HepG2 (cell line): ENCODE measurements around the gene SP3. TPM values are rescaled to one million over a fixed set of nuclear protein-coding genes. Genes with fewer than 3 reads are reported as not detected.

Experiments
- CHCHD3 ChIP-seq: sonication (generic); formaldehyde crosslinking; IDR thresholded peaks from 2 replicates; pipeline ENCODE4 v1.8.0; 2022; ENCODE audit warnings: mild to moderate bottlenecking, missing genetic modification reagents, moderate library complexity
- HHEX ChIP-seq: IDR thresholded peaks from 2 replicates; pipeline ENCODE4 v1.6.1; 2016; ENCODE audit warnings: control low read depth
- IKZF5 ChIP-seq: IDR thresholded peaks from 2 replicates; pipeline ENCODE4 v1.6.1; 2018; ENCODE audit warnings: missing genetic modification reagents, mild to moderate bottlenecking, missing compliant biosample characterization
- MYNN ChIP-seq: sonication (generic); formaldehyde crosslinking; IDR thresholded peaks from 2 replicates; pipeline ENCODE4 v1.4.0; 2020; ENCODE audit warnings: mild to moderate bottlenecking, low read depth, missing genetic modification reagents
- POLR2A ChIP-seq, 2 experiments: IDR thresholded peaks; 2 replicates each; pipeline ENCODE4 v1.6.1; 2011; ENCODE audit warnings: low read depth in 2 of 2, low read length in 2 of 2, mild to moderate bottlenecking in 1 of 2, moderate library complexity in 1 of 2; ENCODE audit not compliant: insufficient read depth in 1 of 2
- RBM39 ChIP-seq: fragments of 200-400 bp; formaldehyde crosslinking; IDR thresholded peaks from one replicate; pipeline ENCODE4 v1.6.1; 2018; ENCODE audit warnings: antibody characterized with exemption, mild to moderate bottlenecking, low read depth, low read length; ENCODE audit not compliant: poor library complexity, severe bottlenecking
- RFX5 ChIP-seq: IDR thresholded peaks from 2 replicates; pipeline ENCODE4 v1.6.1; 2011; ENCODE audit warnings: low read depth, low read length, improper control_type of control experiment
- SMAD1 ChIP-seq: sonication (generic); formaldehyde crosslinking; IDR thresholded peaks from 2 replicates; pipeline ENCODE4 v1.4.0; 2020; ENCODE audit warnings: missing genetic modification reagents, low read depth, mild to moderate bottlenecking, borderline replicate concordance
- ZC3H4 ChIP-seq: sonication (generic); formaldehyde crosslinking; IDR thresholded peaks from 2 replicates; pipeline ENCODE4 v1.4.0; 2020; ENCODE audit warnings: missing genetic modification reagents, borderline replicate concordance
- ZFP1 ChIP-seq: IDR thresholded peaks from 2 replicates; pipeline ENCODE4 v1.6.1; 2016
- ZNF18 ChIP-seq: sonication (generic); formaldehyde crosslinking; IDR thresholded peaks from 2 replicates; pipeline ENCODE4 v1.8.0; 2022; ENCODE audit warnings: mild to moderate bottlenecking, missing genetic modification reagents; ENCODE audit not compliant: insufficient replicate concordance
- ZNF256 ChIP-seq: sonication (generic); formaldehyde crosslinking; conservative IDR thresholded peaks from 2 replicates; pipeline ENCODE4 v1.4.0; 2020; ENCODE audit warnings: missing genetic modification reagents
- ZNF510 ChIP-seq: sonication (generic); formaldehyde crosslinking; IDR thresholded peaks from 2 replicates; pipeline ENCODE4 v1.4.0; 2020; ENCODE audit warnings: low read depth, mild to moderate bottlenecking, missing genetic modification reagents
- ZNF891 ChIP-seq: sonication (generic); formaldehyde crosslinking; IDR thresholded peaks from 2 replicates; pipeline ENCODE4 v1.5.0; 2020; ENCODE audit warnings: mild to moderate bottlenecking, missing genetic modification reagents
- ZZZ3 ChIP-seq: sonication (generic); formaldehyde crosslinking; IDR thresholded peaks from 2 replicates; pipeline ENCODE4 v1.4.0; 2020; ENCODE audit warnings: missing genetic modification reagents, mild to moderate bottlenecking, borderline replicate concordance
- polyA plus RNA-seq, 8 experiments: library from polyadenylated mRNA; depleted of rRNA in 3 of 8; stranded (reverse) in 7 of 8; unstranded in 1 of 8; fragments of >200 nt; fragmentation: Illumina TruSeq in 4 of 8; extraction: Trizol in 4 of 8; gene quantifications; 2 replicates each; pipeline versions ENCODE4 v1.2.1 to v1.2.3, GENCODE V29; 2011 to 2016; ENCODE audit warnings: low read depth in 4 of 8, missing spikeins in 1 of 8, mixed read lengths in 1 of 8; ENCODE audit not compliant: insufficient read depth in 1 of 8
- total RNA-seq, 5 experiments: library from RNA; depleted of rRNA; stranded (reverse); fragments of >200 nt; fragmentation: Illumina TruSeq; extraction: Trizol; gene quantifications; 2 replicates each; pipeline ENCODE4 v1.2.3, GENCODE V29; 2016; ENCODE audit warnings: low read depth in 1 of 5
- TF ChIP-seq, protein P1 (sequence below): sonication (generic); formaldehyde crosslinking; IDR thresholded peaks from 2 replicates; pipeline ENCODE4 v1.4.0; 2020; ENCODE audit warnings: missing genetic modification reagents, borderline replicate concordance
- TF ChIP-seq, protein P2 (sequence below): sonication (generic); formaldehyde crosslinking; IDR thresholded peaks from 2 replicates; pipeline ENCODE4 v1.9.0; 2021; ENCODE audit warnings: missing genetic modification reagents, mild to moderate bottlenecking, borderline replicate concordance
- TF ChIP-seq, protein P3 (sequence below): sonication (generic); formaldehyde crosslinking; IDR thresholded peaks from 2 replicates; pipeline ENCODE4 v1.4.0; 2020; ENCODE audit warnings: mild to moderate bottlenecking, missing genetic modification reagents, borderline replicate concordance

The SP3 gene
- total and polyA plus RNA-seq, 2 of the 13 experiments (the other 11 are each of a cell fraction or from before 2014, with no cell fraction given): 57.3 to 132 TPM

GRCh38 chr2:173966274-173967098 is 1.3 kb upstream of the SP3 start (continued):
- no peak for TF ChIP-seq ZNF891 (CRISPR knock-in tag)
- TF ChIP-seq SMAD1 (CRISPR knock-in tag): no peak
- TF ChIP-seq ZC3H4 (CRISPR knock-in tag): peak; percentile 43; the same call in 1 of the 2 replicates
- no peak for TF ChIP-seq RBM39
- TF ChIP-seq ZFP1 (CRISPR knock-in tag): 0 out of 2 replicates have a peak, but pooled peaks have one; percentile 61
- TF ChIP-seq ZNF510 (CRISPR knock-in tag): 0 out of 2 replicates have a peak, but pooled peaks have one; percentile 60
- TF ChIP-seq ZNF18 (CRISPR knock-in tag): peak; percentile 13
- peak in 1 of 2 experiments; percentile 48; a peak in 3 of 4 replicates for TF ChIP-seq POLR2A (IDR thresholded peaks at IDR 0.05; ENCODE audit: insufficient read depth in 1 of 2, low read depth in 2 of 2, low read length in 2 of 2)
- TF ChIP-seq ZZZ3 (CRISPR knock-in tag): 0 out of 2 replicates have a peak, but pooled peaks have one; percentile 28
- peak; percentile 45; the same call in 1 of the 2 replicates for TF ChIP-seq ZNF256 (CRISPR knock-in tag)
- TF ChIP-seq, protein P1, sequence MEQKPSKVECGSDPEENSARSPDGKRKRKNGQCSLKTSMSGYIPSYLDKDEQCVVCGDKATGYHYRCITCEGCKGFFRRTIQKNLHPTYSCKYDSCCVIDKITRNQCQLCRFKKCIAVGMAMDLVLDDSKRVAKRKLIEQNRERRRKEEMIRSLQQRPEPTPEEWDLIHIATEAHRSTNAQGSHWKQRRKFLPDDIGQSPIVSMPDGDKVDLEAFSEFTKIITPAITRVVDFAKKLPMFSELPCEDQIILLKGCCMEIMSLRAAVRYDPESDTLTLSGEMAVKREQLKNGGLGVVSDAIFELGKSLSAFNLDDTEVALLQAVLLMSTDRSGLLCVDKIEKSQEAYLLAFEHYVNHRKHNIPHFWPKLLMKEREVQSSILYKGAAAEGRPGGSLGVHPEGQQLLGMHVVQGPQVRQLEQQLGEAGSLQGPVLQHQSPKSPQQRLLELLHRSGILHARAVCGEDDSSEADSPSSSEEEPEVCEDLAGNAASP: 0 out of 2 replicates have a peak, but pooled peaks have one; percentile 28
- TF ChIP-seq HHEX: peak; percentile 57; the same call in 1 of the 2 replicates
- no peak for TF ChIP-seq MYNN (CRISPR knock-in tag)
- TF ChIP-seq RFX5: no peak
- no peak for TF ChIP-seq CHCHD3 (CRISPR knock-in tag)
- TF ChIP-seq, protein P2, sequence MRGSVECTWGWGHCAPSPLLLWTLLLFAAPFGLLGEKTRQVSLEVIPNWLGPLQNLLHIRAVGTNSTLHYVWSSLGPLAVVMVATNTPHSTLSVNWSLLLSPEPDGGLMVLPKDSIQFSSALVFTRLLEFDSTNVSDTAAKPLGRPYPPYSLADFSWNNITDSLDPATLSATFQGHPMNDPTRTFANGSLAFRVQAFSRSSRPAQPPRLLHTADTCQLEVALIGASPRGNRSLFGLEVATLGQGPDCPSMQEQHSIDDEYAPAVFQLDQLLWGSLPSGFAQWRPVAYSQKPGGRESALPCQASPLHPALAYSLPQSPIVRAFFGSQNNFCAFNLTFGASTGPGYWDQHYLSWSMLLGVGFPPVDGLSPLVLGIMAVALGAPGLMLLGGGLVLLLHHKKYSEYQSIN: no peak
- TF ChIP-seq IKZF5: no peak
- TF ChIP-seq, protein P3, sequence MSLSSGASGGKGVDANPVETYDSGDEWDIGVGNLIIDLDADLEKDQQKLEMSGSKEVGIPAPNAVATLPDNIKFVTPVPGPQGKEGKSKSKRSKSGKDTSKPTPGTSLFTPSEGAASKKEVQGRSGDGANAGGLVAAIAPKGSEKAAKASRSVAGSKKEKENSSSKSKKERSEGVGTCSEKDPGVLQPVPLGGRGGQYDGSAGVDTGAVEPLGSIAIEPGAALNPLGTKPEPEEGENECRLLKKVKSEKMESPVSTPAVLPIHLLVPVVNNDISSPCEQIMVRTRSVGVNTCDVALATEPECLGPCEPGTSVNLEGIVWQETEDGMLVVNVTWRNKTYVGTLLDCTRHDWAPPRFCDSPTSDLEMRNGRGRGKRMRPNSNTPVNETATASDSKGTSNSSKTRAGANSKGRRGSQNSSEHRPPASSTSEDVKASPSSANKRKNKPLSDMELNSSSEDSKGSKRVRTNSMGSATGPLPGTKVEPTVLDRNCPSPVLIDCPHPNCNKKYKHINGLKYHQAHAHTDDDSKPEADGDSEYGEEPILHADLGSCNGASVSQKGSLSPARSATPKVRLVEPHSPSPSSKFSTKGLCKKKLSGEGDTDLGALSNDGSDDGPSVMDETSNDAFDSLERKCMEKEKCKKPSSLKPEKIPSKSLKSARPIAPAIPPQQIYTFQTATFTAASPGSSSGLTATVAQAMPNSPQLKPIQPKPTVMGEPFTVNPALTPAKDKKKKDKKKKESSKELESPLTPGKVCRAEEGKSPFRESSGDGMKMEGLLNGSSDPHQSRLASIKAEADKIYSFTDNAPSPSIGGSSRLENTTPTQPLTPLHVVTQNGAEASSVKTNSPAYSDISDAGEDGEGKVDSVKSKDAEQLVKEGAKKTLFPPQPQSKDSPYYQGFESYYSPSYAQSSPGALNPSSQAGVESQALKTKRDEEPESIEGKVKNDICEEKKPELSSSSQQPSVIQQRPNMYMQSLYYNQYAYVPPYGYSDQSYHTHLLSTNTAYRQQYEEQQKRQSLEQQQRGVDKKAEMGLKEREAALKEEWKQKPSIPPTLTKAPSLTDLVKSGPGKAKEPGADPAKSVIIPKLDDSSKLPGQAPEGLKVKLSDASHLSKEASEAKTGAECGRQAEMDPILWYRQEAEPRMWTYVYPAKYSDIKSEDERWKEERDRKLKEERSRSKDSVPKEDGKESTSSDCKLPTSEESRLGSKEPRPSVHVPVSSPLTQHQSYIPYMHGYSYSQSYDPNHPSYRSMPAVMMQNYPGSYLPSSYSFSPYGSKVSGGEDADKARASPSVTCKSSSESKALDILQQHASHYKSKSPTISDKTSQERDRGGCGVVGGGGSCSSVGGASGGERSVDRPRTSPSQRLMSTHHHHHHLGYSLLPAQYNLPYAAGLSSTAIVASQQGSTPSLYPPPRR (CRISPR knock-in tag): peak; percentile 86
